GM12875 (cell line): ENCODE data around the gene CDH15.
"Not testable (repeated sequence)": the region's sequence is repeated elsewhere in the genome, so short reads cannot be mapped to it uniquely, and the experiment has no call there.

ENCODE experiments used
- H3K4me3 ChIP-seq: one replicate; pipeline ENCODE4 v1.5.1; 2011; ENCODE audit warnings: low read depth, low read length, control low read depth
- CTCF ChIP-seq: IDR thresholded peaks from 2 replicates; pipeline ENCODE4 v1.5.1; 2011; ENCODE audit warnings: low read depth, mild to moderate bottlenecking, control low read depth, inconsistent platforms, low read length, moderate library complexity, borderline replicate concordance; ENCODE audit not compliant: insufficient read depth

The CDH15 gene

GRCh38 chr16:89187032-89187769 lies 15.7 kb downstream of the CDH15 start:
- H3K4me3 ChIP-seq, result no peak overlapping the region
- TF ChIP-seq CTCF, result no peak

GRCh38 chr16:89187770-89188392 lies 16.3 kb downstream of the CDH15 start:
- no peak for TF ChIP-seq CTCF
- no peak overlapping the region for H3K4me3 ChIP-seq

- not testable (repeated sequence) for H3K4me3 ChIP-seq
Observed at GRCh38 chr16:89188471-89189357, 17.2 kb downstream of the CDH15 start.

- TF ChIP-seq CTCF, result no peak
- no peak overlapping the region for H3K4me3 ChIP-seq
Observed at GRCh38 chr16:89189358-89190025, 17.9 kb downstream of the CDH15 start.

- no peak overlapping the region for H3K4me3 ChIP-seq
- TF ChIP-seq CTCF, result no peak
Observed at GRCh38 chr16:89190150-89190958, 18.8 kb downstream of the CDH15 start.

GRCh38 chr16:89191033-89191900 lies 19.7 kb downstream of the CDH15 start:
- no peak overlapping the region for H3K4me3 ChIP-seq
- TF ChIP-seq CTCF, result no peak
